ENCODE results near the gene TRABD2A. TPM values are rescaled to one million over a fixed set of nuclear protein-coding genes. Genes with fewer than 3 reads are reported as not detected.

Gene TRABD2A
- total and polyA plus RNA-seq, 9 of the 15 experiments (the other 6 are each of a cell fraction or from before 2014, with no cell fraction given): 0.07 to 0.45 (median 0.25) TPM

DNA sequence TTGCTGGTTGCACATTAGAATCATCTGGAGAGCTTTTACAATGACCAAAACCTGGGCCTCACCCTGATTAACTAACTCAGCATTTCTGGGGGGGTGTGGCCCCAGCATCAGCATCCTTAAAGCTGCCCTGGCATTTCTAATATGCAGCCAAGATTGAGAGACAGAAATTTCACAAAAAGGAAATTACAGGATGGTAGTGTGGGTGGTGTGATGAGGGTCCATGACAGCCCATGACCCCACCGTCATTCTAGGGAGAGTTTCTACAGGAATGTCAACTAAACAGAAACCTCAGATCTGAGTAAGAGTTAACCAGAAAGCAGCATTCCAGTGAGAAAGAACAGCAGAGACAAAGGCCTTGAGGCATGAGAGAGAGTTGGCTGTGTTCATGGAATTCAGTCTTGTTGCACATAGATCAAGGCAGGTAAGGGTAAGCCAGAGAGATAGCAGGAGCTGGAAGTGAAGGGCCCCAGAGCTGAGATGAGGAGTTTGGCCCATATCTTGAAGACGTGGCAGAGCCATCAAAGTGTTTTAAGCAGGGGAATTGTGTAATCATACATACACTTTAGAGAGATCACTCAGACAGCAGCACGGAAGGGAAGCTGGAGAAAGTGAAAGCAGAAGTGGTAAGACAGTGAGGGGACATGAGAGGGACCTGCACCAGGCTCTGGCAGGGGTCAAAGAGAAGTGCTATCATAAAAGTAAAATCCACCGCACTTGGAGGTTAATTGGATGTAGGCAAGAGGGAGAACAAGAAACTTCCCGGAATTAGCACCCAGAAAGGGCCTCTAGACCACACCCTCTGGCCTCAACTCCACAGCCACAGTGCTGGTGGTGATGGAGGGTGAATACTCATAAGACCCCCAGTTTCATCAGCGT lies 7.8 kb upstream of the TRABD2A start (continued):
- no peak for TF ChIP-seq SAP30 (IDR thresholded peaks at IDR 0.05; ENCODE audit: borderline replicate concordance, insufficient read depth, low read depth, low read length, poor library complexity, severe bottlenecking)
- TF ChIP-seq STAG1 (CRISPR knock-in tag; IDR thresholded peaks at IDR 0.05; ENCODE audit: borderline replicate concordance): no peak
- TF ChIP-seq, protein P1, sequence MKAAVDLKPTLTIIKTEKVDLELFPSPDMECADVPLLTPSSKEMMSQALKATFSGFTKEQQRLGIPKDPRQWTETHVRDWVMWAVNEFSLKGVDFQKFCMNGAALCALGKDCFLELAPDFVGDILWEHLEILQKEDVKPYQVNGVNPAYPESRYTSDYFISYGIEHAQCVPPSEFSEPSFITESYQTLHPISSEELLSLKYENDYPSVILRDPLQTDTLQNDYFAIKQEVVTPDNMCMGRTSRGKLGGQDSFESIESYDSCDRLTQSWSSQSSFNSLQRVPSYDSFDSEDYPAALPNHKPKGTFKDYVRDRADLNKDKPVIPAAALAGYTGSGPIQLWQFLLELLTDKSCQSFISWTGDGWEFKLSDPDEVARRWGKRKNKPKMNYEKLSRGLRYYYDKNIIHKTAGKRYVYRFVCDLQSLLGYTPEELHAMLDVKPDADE (conservative IDR thresholded peaks at IDR 0.05; ENCODE audit: control insufficient read depth, low read depth, low read length): no peak
- no peak for TF ChIP-seq PML (IDR thresholded peaks at IDR 0.05; ENCODE audit: low read length)
- no peak for TF ChIP-seq HDAC6 (IDR thresholded peaks at IDR 0.05; ENCODE audit: low read depth, low read length)
- TF ChIP-seq POLR2A (conservative IDR thresholded peaks at IDR 0.05): no peak
- no peak for TF ChIP-seq TRIM25 (IDR thresholded peaks at IDR 0.05; ENCODE audit: borderline replicate concordance)
- TF ChIP-seq RNF2 (IDR thresholded peaks at IDR 0.05): no peak
- no peak for TF ChIP-seq CHD4 (IDR thresholded peaks at IDR 0.05; ENCODE audit: insufficient read depth, insufficient replicate concordance, low read depth, low read length, poor library complexity, severe bottlenecking)
- no peak for TF ChIP-seq NR2C2 (CRISPR knock-in tag; IDR thresholded peaks at IDR 0.05)
- TF ChIP-seq NR2C2 (tag; IDR thresholded peaks at IDR 0.05): peak; percentile 65; the same call in 1 of the 2 replicates
- peak; percentile 30; the same call in 1 of the 2 replicates for TF ChIP-seq BACH1 (tag; IDR thresholded peaks at IDR 0.05)
- no peak for TF ChIP-seq ZFP36 (IDR thresholded peaks at IDR 0.05; ENCODE audit: low read depth, low read length, partially characterized antibody)
- TF ChIP-seq, protein P2, sequence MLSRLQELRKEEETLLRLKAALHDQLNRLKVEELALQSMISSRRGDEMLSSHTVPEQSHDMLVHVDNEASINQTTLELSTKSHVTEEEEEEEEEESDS (CRISPR knock-in tag; IDR thresholded peaks at IDR 0.05): no peak
- TF ChIP-seq ETV1 (tag; conservative IDR thresholded peaks at IDR 0.05; ENCODE audit: low read depth): peak; percentile 10; the same call in 1 of the 2 replicates
- no peak for TF ChIP-seq ZNF75A (CRISPR knock-in tag; IDR thresholded peaks at IDR 0.05)
- TF ChIP-seq CEBPB (tag; IDR thresholded peaks at IDR 0.05): peak; percentile 95
- peak; percentile 15; the same call in 1 of the 2 replicates for TF ChIP-seq MAFF (IDR thresholded peaks at IDR 0.05; ENCODE audit: low read length)
- TF ChIP-seq ZFPM2 (CRISPR knock-in tag; IDR thresholded peaks at IDR 0.05): no peak
- TF ChIP-seq ADNP (tag; IDR thresholded peaks at IDR 0.05): no peak
- TF ChIP-seq ARID3A (IDR thresholded peaks at IDR 0.05; ENCODE audit: borderline replicate concordance, low read depth, low read length): no peak
- no peak for TF ChIP-seq NFRKB (IDR thresholded peaks at IDR 0.05; ENCODE audit: low read depth)
- no peak for TF ChIP-seq ZBTB8A (IDR thresholded peaks at IDR 0.05; ENCODE audit: partially characterized antibody)
- TF ChIP-seq MTA3 (IDR thresholded peaks at IDR 0.05; ENCODE audit: borderline replicate concordance): 0 out of 2 replicates have a peak, but pooled peaks have one; percentile 31
- TF ChIP-seq BCL6 (CRISPR knock-in tag; IDR thresholded peaks at IDR 0.05): no peak
